Left lung (tissue), 10 donors: ENCODE measurements around the gene EIF5B. TPM values are rescaled to one million over a fixed set of nuclear protein-coding genes. Genes with fewer than 3 reads are reported as not detected.
A peak's percentile ranks its signal among the peaks of the same experiment; 100 is the strongest.

ENCODE experiments used
- ATAC-seq: fragments of 200-7000 bp; cut with Tn5 transposase; one replicate; pipeline ENCODE4 v1.9.1; 2020; ENCODE audit warnings: moderate library complexity
- DNase-seq, 4 donors: peaks; one replicate each; pipeline ENCODE4 v3.0.0-alpha.2; 2013 to 2020
- H3K27ac ChIP-seq, 2 donors: fragments of 200-600 bp; sonication (generic) in 1 of 2; one replicate each; pipeline versions ENCODE4 v1.5.0 to v1.8.0; 2020 to 2021
- H3K27me3 ChIP-seq, 2 donors: fragments of 200-600 bp; sonication (generic) in 1 of 2; one replicate each; pipeline versions ENCODE4 v1.5.0 to v1.8.0; 2020 to 2021
- H3K36me3 ChIP-seq, 2 donors: fragments of 200-600 bp; sonication (generic) in 1 of 2; one replicate each; pipeline versions ENCODE4 v1.5.0 to v1.8.0; 2020 to 2021
- H3K4me1 ChIP-seq, 2 donors: fragments of 200-600 bp; one replicate each; pipeline ENCODE4 v1.8.0; 2021
- H3K4me3 ChIP-seq, 2 donors: fragments of 200-600 bp; sonication (generic) in 1 of 2; one replicate each; pipeline versions ENCODE4 v1.5.0 to v1.8.0; 2020 to 2021; ENCODE audit warnings: mild to moderate bottlenecking in 1 of 2
- H3K9me3 ChIP-seq, 2 donors: fragments of 200-600 bp; sonication (generic) in 1 of 2; one replicate each; pipeline versions ENCODE4 v1.5.0 to v1.8.0; 2020 to 2021
- intact Hi-C, 2 donors: fragments of 100-400 bp; cut with DNase I; formaldehyde crosslinking; loops; one replicate each; pipeline versions ENCODE4 v1.11.2 to v1.14.2; 2022
- polyA plus RNA-seq, 6 donors: library from polyadenylated mRNA; unstranded; fragments of 120-200 nt; gene quantifications; one replicate each; pipeline ENCODE4 v1.2.1, GENCODE V29; 2013; ENCODE audit not compliant: insufficient read length in 6 of 6
- total RNA-seq, 2 donors: library from RNA; stranded (reverse); fragmentation: NEBNext Ultra II Directional; extraction: Animal tissue kit (Norgen Biotek cat#: 25700); gene quantifications; one replicate each; pipeline ENCODE4 v1.2.1, GENCODE V29; 2021
- TF ChIP-seq, protein P1 (sequence below), 2 donors: fragments of 200-600 bp; sonication (generic) in 1 of 2; IDR thresholded peaks; one replicate each; pipeline versions ENCODE4 v1.5.0 to v1.8.0; 2021; ENCODE audit warnings: antibody characterized with exemption in 2 of 2
- donor health status: DM: no; HTN: yes; CAD: no.
- donor health status: DM: no; HTN: no; CAD: no.

Gene EIF5B
- total and polyA plus RNA-seq, 8 donors: 27.6 to 66.0 (median 59.1) TPM

DNA sequence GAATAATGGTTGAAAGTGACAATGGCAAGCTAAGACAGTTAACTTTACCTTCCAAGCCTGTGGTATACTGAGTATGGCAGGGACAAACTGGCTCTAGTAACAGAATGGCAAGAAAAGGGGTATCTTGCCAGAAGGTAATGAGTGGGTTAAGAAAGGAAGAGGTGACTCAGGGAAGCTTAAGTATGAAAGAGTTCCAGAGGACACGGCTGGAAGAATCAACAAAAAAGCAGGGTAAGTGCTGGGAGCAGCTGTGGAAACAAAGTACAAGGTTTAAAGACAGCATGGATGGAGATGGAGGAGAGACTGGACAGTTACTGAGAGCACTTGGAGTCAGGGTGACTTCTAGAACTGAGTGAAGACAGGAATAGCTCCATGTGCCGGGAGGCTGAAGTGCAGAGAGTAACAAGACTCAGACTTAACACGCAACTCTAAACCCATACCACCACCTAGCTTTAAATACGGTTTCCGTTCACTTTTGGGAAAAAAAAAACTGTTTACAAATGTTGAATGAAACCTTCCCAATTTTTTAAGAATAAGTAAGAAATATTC is 83.6 kb downstream of the EIF5B start:
- TF ChIP-seq, protein P1, sequence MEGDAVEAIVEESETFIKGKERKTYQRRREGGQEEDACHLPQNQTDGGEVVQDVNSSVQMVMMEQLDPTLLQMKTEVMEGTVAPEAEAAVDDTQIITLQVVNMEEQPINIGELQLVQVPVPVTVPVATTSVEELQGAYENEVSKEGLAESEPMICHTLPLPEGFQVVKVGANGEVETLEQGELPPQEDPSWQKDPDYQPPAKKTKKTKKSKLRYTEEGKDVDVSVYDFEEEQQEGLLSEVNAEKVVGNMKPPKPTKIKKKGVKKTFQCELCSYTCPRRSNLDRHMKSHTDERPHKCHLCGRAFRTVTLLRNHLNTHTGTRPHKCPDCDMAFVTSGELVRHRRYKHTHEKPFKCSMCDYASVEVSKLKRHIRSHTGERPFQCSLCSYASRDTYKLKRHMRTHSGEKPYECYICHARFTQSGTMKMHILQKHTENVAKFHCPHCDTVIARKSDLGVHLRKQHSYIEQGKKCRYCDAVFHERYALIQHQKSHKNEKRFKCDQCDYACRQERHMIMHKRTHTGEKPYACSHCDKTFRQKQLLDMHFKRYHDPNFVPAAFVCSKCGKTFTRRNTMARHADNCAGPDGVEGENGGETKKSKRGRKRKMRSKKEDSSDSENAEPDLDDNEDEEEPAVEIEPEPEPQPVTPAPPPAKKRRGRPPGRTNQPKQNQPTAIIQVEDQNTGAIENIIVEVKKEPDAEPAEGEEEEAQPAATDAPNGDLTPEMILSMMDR (IDR thresholded peaks at IDR 0.05): no peak
- intact Hi-C loops: no loop called here
- peaks cover 0 to 98% of the 10 kb centered on the region in 2 donors for H3K36me3 ChIP-seq
- no peak overlapping the region for H3K4me3 ChIP-seq
- ATAC-seq (peak; percentile 43), DNase-seq (no peak)
- H3K9me3 ChIP-seq: no peaks in the 10 kb centered on the region
- H3K4me1 ChIP-seq: peaks cover 0 to 3% of the 10 kb centered on the region in 2 donors
- no peak overlapping the region for H3K27ac ChIP-seq
- no peaks in the 10 kb centered on the region for H3K27me3 ChIP-seq

DNA sequence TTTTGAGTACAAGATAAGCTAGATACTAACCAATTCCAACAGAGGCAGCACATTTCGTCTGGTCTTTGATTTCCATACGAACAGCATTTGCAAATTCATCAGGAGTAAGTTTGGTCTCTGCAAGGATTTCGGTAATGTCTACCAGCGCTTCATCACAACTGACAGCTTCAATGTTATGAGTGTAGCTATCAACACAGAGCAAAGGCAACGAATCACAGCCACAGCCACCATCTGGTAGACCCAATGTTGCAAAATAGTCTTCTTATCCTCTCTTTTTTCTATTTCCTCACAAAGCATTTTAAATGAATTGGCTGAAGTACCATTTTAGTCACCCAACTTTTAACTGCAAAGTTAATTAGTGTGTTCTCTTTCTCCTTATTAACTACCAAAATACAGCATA is 84.3 kb downstream of the EIF5B start:
- Histone ChIP-seq H3K36me3 (peaks cover 0 to 96% of the 10 kb centered on the region in 2 donors), H3K4me1 (peaks cover 0 to 3% of the 10 kb centered on the region in 2 donors), H3K4me3 (no peak overlapping the region), H3K27ac (no peak overlapping the region), H3K27me3 (no peaks in the 10 kb centered on the region), H3K9me3 (no peaks in the 10 kb centered on the region)
- TF ChIP-seq, protein P1 (IDR thresholded peaks at IDR 0.05): no peak
- ATAC-seq (peak; percentile 30), DNase-seq (peak in 2 of 4 donors; percentile 19 to 57)
- intact Hi-C loops: no loop called here

DNA sequence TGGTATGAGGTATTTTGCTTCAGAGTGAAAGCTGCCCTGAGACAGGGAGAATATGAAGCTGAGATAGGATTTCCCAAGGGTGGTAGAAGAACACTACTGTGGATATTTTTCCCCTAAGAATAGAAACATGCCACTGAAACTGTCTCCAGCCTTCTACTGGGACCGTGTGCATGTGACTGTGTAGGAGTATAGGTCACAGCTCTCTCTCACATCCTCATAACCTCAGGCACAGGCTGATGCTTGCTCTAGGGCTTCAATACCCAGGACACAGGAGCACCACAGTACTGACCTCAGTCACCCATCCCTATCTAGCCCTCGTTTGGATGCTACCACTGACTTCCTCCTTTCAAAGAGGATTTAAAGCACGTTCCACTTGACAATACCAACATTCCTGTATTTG is 85.4 kb downstream of the EIF5B start:
- Histone ChIP-seq H3K27me3 (no peaks in the 10 kb centered on the region), H3K36me3 (peaks cover 0 to 94% of the 10 kb centered on the region in 2 donors)
- intact Hi-C loops: no loop called here

DNA sequence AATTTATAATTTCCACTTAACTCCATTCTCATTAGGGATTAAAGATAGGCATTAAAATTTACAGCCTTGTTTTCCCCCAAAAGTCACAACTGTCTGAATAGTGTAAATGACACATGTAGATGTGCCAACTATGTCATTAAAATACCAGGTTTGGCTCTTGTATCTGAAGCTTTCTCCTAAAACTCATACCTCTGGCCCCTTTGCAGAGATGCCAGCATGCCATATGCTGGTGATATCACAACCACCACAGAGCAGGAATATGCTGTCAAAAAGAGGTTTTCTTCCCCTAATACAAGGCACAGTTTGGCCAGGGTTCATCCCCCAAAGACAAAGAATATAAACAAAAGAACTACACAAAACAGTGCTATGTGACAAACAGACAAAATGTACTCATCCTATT is 87.2 kb downstream of the EIF5B start:
- Histone ChIP-seq H3K4me1 (peaks cover 0 to 3% of the 10 kb centered on the region in 2 donors), H3K36me3 (peaks cover 0 to 94% of the 10 kb centered on the region in 2 donors), H3K9me3 (no peaks in the 10 kb centered on the region), H3K4me3 (no peak overlapping the region), H3K27me3 (no peaks in the 10 kb centered on the region), H3K27ac (no peak overlapping the region)
- DNase-seq (no peak), ATAC-seq (no peak)
- intact Hi-C loops: no loop called here
- TF ChIP-seq, protein P1 (IDR thresholded peaks at IDR 0.05): no peak

More for the DNA sequence above, 85.4 kb downstream of the EIF5B start:
- no peak overlapping the region for H3K4me3 ChIP-seq
- no peak for DNase-seq
- H3K4me1 ChIP-seq: peaks cover 0 to 3% of the 10 kb centered on the region in 2 donors
- H3K27ac ChIP-seq: no peak overlapping the region
- ATAC-seq: no peak
- TF ChIP-seq, protein P1 (IDR thresholded peaks at IDR 0.05): no peak
- no peaks in the 10 kb centered on the region for H3K9me3 ChIP-seq

DNA sequence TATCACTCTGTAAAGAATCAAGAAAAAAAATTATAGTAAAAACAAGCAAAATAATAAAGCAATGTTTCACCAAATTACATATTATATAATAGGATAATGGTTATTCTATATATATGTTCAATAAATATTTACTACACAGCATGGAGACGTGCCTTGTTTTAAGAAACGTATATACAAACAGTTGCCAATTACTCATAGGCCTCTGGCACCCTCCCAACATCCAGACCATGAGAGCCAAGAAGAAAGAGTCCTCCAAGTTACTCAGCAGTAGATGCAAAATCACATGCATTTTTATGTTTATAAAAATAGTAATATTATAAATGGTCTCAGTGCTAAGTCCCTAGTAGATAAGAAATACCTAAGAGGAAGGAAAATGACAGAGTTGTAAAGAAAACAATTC is 87.8 kb downstream of the EIF5B start:
- Histone ChIP-seq H3K27me3 (no peaks in the 10 kb centered on the region), H3K4me1 (peaks cover 0 to 3% of the 10 kb centered on the region in 2 donors), H3K9me3 (no peaks in the 10 kb centered on the region), H3K27ac (no peak overlapping the region), H3K4me3 (no peak overlapping the region), H3K36me3 (peaks cover 0 to 94% of the 10 kb centered on the region in 2 donors)
- no peak for ATAC-seq
- intact Hi-C loops: no loop called here
- TF ChIP-seq, protein P1 (IDR thresholded peaks at IDR 0.05): no peak
- peak in 2 of 4 donors; percentile 57 to 79 for DNase-seq
